OCI-LY3 (cell line): ENCODE data around the gene SFTA2.

Source experiments
- H2AFZ ChIP-seq: fragments of 200-600, 300-600 bp; shearing (Covaris generic); 2 replicates; pipeline ENCODE4 v1.6.0; 2014; ENCODE audit warnings: antibody characterized with exemption, low read depth, low read length
- H3K27ac ChIP-seq: fragments of 200-600, 300-600 bp; sonication (generic); 2 replicates; pipeline ENCODE4 v1.5.1; 2014; ENCODE audit warnings: mild to moderate bottlenecking, low read length, moderate library complexity, mixed read lengths
- H3K27me3 ChIP-seq: fragments of 200-600, 300-600 bp; sonication (generic); 2 replicates; pipeline ENCODE4 v1.6.1; 2014; ENCODE audit warnings: low read depth, low read length, mixed read lengths
- H3K36me3 ChIP-seq: fragments of 200-600, 300-600 bp; sonication (generic); replicated peaks from 2 replicates; pipeline ENCODE3; 2014; ENCODE audit warnings: low read depth, low read length, mixed read lengths
- H3K4me1 ChIP-seq: fragments of 300-600, 200-600 bp; sonication (generic); 2 replicates; pipeline ENCODE4 v1.6.1; 2014; ENCODE audit warnings: low read length, mixed read lengths
- H3K4me2 ChIP-seq: fragments of 200-600, 300-600 bp; sonication (generic); 2 replicates; pipeline ENCODE4 v1.6.1; 2014; ENCODE audit warnings: low read length, mixed read lengths
- H3K4me3 ChIP-seq: fragments of 300-600, 200-600 bp; sonication (generic); 2 replicates; pipeline ENCODE4 v1.5.1; 2014; ENCODE audit warnings: antibody characterized with exemption, mild to moderate bottlenecking, low read length, moderate library complexity
- H3K79me2 ChIP-seq: fragments of 300-600, 200-600 bp; shearing (Covaris generic); 2 replicates; pipeline ENCODE4 v1.6.1; 2014; ENCODE audit warnings: mild to moderate bottlenecking, low read length, mixed read lengths
- H3K9ac ChIP-seq: fragments of 300-600, 200-600 bp; shearing (Covaris generic); 2 replicates; pipeline ENCODE4 v1.6.0; 2014; ENCODE audit warnings: mild to moderate bottlenecking, low read length, moderate library complexity
- H3K9me3 ChIP-seq: fragments of 200-600, 300-600 bp; shearing (Covaris generic); 2 replicates; pipeline ENCODE4 v1.6.1; 2014; ENCODE audit warnings: low read length, mixed read lengths; ENCODE audit not compliant: insufficient read depth
- H4K20me1 ChIP-seq: fragments of 200-600, 300-600 bp; sonication (generic); 2 replicates; pipeline ENCODE4 v1.6.1; 2016; ENCODE audit warnings: low read length, mixed read lengths; ENCODE audit not compliant: insufficient read depth
- CTCF ChIP-seq: fragments of 200-600, 300-600 bp; sonication (generic); IDR thresholded peaks from 2 replicates; pipeline ENCODE4 v1.5.1; 2014; ENCODE audit warnings: antibody characterized with exemption, low read length, low read depth
- EZH2phosphoT487 ChIP-seq: fragments of 200-600 bp; shearing (Covaris generic); IDR thresholded peaks from 2 replicates; pipeline ENCODE4 v1.6.1; 2018; ENCODE audit warnings: antibody characterized with exemption, mixed run types, low read depth

The SFTA2 gene

GRCh38 chr6:30966154-30966553 is 34.2 kb upstream of the SFTA2 start:
- Histone ChIP-seq H3K36me3 (no peaks in the 10 kb centered on the region), H3K79me2 (no peaks in the 10 kb centered on the region), H3K9me3 (no peaks in the 10 kb centered on the region), H3K9ac (no peak overlapping the region), H4K20me1 (no peaks in the 10 kb centered on the region), H3K27ac (no peak overlapping the region), H3K27me3 (peaks cover 4% of the 10 kb centered on the region), H3K4me1 (peaks cover 9% of the 10 kb centered on the region), H3K4me2 (no peak overlapping the region), H2AFZ (no peak overlapping the region), H3K4me3 (no peak overlapping the region)
- TF ChIP-seq CTCF = no peak

- Histone ChIP-seq H2AFZ (no peak overlapping the region), H3K4me1 (peaks cover 9% of the 10 kb centered on the region), H3K4me2 (no peak overlapping the region), H3K4me3 (no peak overlapping the region), H3K27ac (no peak overlapping the region), H3K9me3 (no peaks in the 10 kb centered on the region), H3K9ac (no peak overlapping the region), H4K20me1 (no peaks in the 10 kb centered on the region), H3K36me3 (no peaks in the 10 kb centered on the region), H3K79me2 (no peaks in the 10 kb centered on the region), H3K27me3 (peaks cover 8% of the 10 kb centered on the region)
- TF ChIP-seq CTCF (no peak), EZH2phosphoT487 (no peak)
These were observed 33.2 kb upstream of the SFTA2 start for GRCh38 chr6:30965140-30965601.

GRCh38 chr6:30964075-30964474 is 32.1 kb upstream of the SFTA2 start:
- Histone ChIP-seq H3K9ac (no peak overlapping the region), H4K20me1 (no peaks in the 10 kb centered on the region), H3K4me1 (peaks cover 3% of the 10 kb centered on the region)

GRCh38 chr6:30963641-30964040 is 31.7 kb upstream of the SFTA2 start:
- Histone ChIP-seq H3K27me3 (peaks cover 8% of the 10 kb centered on the region), H3K4me1 (no peaks in the 10 kb centered on the region; the same call in 1 of the 2 replicates)

More at GRCh38 chr6:30964075-30964474, 32.1 kb upstream of the SFTA2 start:
- Histone ChIP-seq H3K36me3 (no peaks in the 10 kb centered on the region), H3K9me3 (no peaks in the 10 kb centered on the region), H3K4me2 (no peak overlapping the region), H3K79me2 (no peaks in the 10 kb centered on the region), H3K27me3 (peaks cover 8% of the 10 kb centered on the region), H3K27ac (no peak overlapping the region), H2AFZ (no peak overlapping the region), H3K4me3 (no peak overlapping the region)
- TF ChIP-seq EZH2phosphoT487 (no peak), CTCF (no peak)

More at GRCh38 chr6:30963641-30964040, 31.7 kb upstream of the SFTA2 start:
- TF ChIP-seq EZH2phosphoT487 (no peak), CTCF (no peak)
- no peak overlapping the region for H3K9ac ChIP-seq
- H3K79me2 ChIP-seq = no peaks in the 10 kb centered on the region
- no peak overlapping the region for H3K4me2 ChIP-seq
- no peaks in the 10 kb centered on the region for H4K20me1 ChIP-seq
- no peak overlapping the region for H2AFZ ChIP-seq
- H3K36me3 ChIP-seq = no peaks in the 10 kb centered on the region
- H3K9me3 ChIP-seq = no peaks in the 10 kb centered on the region
- H3K27ac ChIP-seq = no peak overlapping the region
- H3K4me3 ChIP-seq = no peak overlapping the region
